Spleen (tissue), 7 donors: ENCODE results near the gene CSH2.

Source experiments
- POLR2A ChIP-seq, 3 donors: fragments of 450-650 bp; IDR thresholded peaks; one replicate each; pipeline ENCODE4 v1.5.1; 2017; ENCODE audit warnings: antibody characterized with exemption in 3 of 3, mild to moderate bottlenecking in 1 of 3
- TF ChIP-seq, protein P1 (sequence below), 11 experiments: fragments of 200-600 bp in 7 of 11; fragments of 450-650 bp in 4 of 11; sonication (generic) in 4 of 11; IDR thresholded peaks in 8 of 11; conservative IDR thresholded peaks in 3 of 11; 1 replicate in 7 of 11; 2 replicates in 4 of 11; pipeline versions ENCODE4 v1.4.0 to v1.8.0; 2016 to 2021; ENCODE audit warnings: antibody characterized with exemption in 11 of 11, inconsistent platforms in 4 of 11, mild to moderate bottlenecking in 1 of 11
- donor health status: DM: no; HTN: no; CAD: no; lungs with moderate emphysema.
- donor health status: DM: no; HTN: no; CAD: no.
- donor health status: DM: no; HTN: no; CAD: no.

DNA sequence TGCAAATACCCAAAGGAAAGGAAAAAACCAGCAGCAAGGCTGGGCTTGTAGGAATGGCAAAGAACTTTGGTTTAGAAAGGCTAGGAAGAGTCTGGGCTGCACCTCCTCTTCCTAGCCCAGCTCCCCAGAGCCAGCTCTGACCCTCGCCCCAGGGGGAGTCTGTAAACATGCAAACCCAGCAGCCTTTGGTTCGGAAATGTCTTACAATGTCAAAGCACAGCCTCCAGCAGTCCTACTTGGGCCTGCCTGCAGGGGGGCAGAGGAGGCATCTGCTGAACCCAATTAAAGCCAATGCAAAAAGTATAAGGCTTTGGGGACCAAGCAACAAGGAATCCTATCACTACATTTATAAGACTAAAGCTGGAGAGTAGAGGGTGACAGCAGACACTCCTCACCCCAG is 41.0 kb downstream of the CSH2 start:
- TF ChIP-seq, protein P1, sequence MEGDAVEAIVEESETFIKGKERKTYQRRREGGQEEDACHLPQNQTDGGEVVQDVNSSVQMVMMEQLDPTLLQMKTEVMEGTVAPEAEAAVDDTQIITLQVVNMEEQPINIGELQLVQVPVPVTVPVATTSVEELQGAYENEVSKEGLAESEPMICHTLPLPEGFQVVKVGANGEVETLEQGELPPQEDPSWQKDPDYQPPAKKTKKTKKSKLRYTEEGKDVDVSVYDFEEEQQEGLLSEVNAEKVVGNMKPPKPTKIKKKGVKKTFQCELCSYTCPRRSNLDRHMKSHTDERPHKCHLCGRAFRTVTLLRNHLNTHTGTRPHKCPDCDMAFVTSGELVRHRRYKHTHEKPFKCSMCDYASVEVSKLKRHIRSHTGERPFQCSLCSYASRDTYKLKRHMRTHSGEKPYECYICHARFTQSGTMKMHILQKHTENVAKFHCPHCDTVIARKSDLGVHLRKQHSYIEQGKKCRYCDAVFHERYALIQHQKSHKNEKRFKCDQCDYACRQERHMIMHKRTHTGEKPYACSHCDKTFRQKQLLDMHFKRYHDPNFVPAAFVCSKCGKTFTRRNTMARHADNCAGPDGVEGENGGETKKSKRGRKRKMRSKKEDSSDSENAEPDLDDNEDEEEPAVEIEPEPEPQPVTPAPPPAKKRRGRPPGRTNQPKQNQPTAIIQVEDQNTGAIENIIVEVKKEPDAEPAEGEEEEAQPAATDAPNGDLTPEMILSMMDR (IDR thresholded peaks at IDR 0.05 in 8 of 11, conservative IDR thresholded peaks at IDR 0.05 in 3 of 11): no peak
- TF ChIP-seq POLR2A (IDR thresholded peaks at IDR 0.05): no peak
